ENCODE results near the gene COL9A2.
A peak's percentile ranks its signal among the peaks of the same experiment; 100 is the strongest.

The COL9A2 gene

GRCh38 chr1:40265298-40265697, 51.8 kb downstream of the COL9A2 start:
- no peak for DNase-seq (ENCODE audit: extremely low read depth, insufficient read length)
- Histone ChIP-seq H3K27me3 (replicated peaks; ENCODE audit: control insufficient read depth, insufficient read depth, low read length) (no peaks in the 10 kb centered on the region), H3K36me3 (ENCODE audit: control insufficient read depth, insufficient read depth, low read length) (peaks cover 8% of the 10 kb centered on the region), H3K4me3 (replicated peaks; ENCODE audit: low read depth, low read length) (no peak overlapping the region)
- TF ChIP-seq CTCF (IDR thresholded peaks at IDR 0.05; ENCODE audit: insufficient read depth, low read length, poor library complexity, severe bottlenecking), result no peak

GRCh38 chr1:40264354-40264781, 52.7 kb downstream of the COL9A2 start:
- no peak overlapping the region for H3K4me3 ChIP-seq (replicated peaks; ENCODE audit: low read depth, low read length)
- TF ChIP-seq CTCF (IDR thresholded peaks at IDR 0.05; ENCODE audit: insufficient read depth, low read length, poor library complexity, severe bottlenecking), result no peak
- no peak for DNase-seq (ENCODE audit: extremely low read depth, insufficient read length)
- no peaks in the 10 kb centered on the region for H3K27me3 ChIP-seq (replicated peaks; ENCODE audit: control insufficient read depth, insufficient read depth, low read length)
- peaks cover 8% of the 10 kb centered on the region for H3K36me3 ChIP-seq (ENCODE audit: control insufficient read depth, insufficient read depth, low read length)

DNA sequence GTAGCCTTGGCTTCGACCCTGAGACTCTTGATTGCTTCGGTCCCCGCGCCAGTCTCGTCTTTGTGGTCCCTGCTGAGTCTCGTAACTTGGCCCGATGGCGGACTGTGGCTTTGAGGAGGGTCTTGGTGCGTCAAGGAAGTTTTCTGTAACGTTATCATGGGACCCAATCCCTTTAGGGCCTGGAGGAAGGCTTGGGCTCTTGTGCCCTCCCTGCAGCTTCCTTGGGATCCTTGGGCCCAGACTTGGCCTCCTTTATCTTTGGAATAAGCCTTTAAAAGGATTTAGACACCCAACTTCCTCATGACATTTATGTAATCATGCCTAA, 58.7 kb downstream of the COL9A2 start:
- H3K4me3 ChIP-seq (replicated peaks; ENCODE audit: low read depth, low read length), result peak overlapping the region; percentile 98
- DNase-seq (ENCODE audit: extremely low read depth, insufficient read length), result no peak
- no peaks in the 10 kb centered on the region for H3K27me3 ChIP-seq (replicated peaks; ENCODE audit: control insufficient read depth, insufficient read depth, low read length)
- H3K36me3 ChIP-seq (ENCODE audit: control insufficient read depth, insufficient read depth, low read length), result peaks cover 8% of the 10 kb centered on the region
- no peak for TF ChIP-seq CTCF (IDR thresholded peaks at IDR 0.05; ENCODE audit: insufficient read depth, low read length, poor library complexity, severe bottlenecking)

DNA sequence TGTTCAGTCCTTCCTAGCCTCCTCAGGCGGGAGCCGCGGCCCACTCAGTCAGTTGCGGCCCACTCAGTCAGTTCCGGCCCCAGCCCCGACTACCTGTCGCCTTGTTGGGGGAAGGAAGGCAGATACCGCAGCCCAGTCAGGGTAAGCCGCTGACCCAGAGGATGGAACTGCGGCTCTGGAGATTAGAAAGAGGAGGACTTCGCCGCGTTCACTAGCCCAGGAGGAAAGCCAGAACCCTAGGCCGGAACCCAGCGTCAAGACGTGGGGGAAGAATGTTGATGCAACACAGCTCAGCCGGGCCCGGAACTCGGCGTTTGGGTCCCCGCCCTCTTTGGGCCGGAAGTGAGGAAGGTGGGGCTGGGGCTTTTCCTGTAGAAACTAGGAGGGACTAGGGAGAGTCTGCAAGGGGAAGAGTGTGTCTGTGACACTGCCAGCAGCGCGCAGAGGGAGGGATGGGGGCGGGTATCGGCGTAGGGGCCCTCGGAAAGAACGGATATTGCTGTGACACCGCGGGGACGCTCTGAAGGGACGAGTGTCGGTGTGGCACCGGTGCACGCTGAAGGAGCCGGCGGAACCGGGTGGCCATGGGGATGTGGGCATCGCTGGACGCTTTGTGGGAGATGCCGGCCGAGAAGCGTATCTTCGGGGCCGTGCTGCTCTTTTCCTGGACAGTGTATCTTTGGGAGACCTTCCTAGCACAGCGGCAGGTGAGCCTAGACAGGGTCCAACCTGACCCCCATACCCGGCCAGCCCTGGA, 59.2 kb downstream of the COL9A2 start, which contains the start of gene ZMPSTE24:
Gene ZMPSTE24 (plus strand): TSS at position 549 of the 757 bp plus-strand sequence. CDS start 36 bp downstream, at position 585.
- Histone ChIP-seq H3K4me3 (replicated peaks; ENCODE audit: low read depth, low read length) (peak within 1 kb of the TSS; percentile 98), H3K36me3 (ENCODE audit: control insufficient read depth, insufficient read depth, low read length) (peaks cover 8% of the 10 kb centered on the region), H3K27me3 (replicated peaks; ENCODE audit: control insufficient read depth, insufficient read depth, low read length) (no peaks in the 10 kb centered on the region)
- peak; percentile 95 for DNase-seq (ENCODE audit: extremely low read depth, insufficient read length)
- TF ChIP-seq CTCF (IDR thresholded peaks at IDR 0.05; ENCODE audit: insufficient read depth, low read length, poor library complexity, severe bottlenecking), result no peak

DNA sequence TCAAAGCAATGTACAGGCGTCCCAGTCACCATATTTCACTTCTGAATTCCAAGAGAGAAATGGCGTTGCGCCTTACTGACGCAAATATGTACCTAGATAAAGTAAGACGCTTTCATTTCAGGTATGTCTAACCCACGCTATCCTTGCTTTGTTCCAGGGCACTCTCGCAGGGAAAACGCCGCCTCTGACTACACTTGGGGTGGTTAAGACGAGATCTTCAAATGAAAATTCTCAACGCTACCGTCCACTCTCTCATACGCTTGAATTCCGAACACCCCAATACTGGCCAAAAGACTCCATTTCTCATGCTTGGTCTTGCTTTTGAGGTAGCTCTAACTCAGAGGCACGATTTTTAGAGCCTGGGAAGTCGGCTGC, 59.8 kb downstream of the COL9A2 start:
- no peak for TF ChIP-seq CTCF (IDR thresholded peaks at IDR 0.05; ENCODE audit: insufficient read depth, low read length, poor library complexity, severe bottlenecking)
- peak overlapping the region; percentile 98 for H3K4me3 ChIP-seq (replicated peaks; ENCODE audit: low read depth, low read length)
- H3K36me3 ChIP-seq (ENCODE audit: control insufficient read depth, insufficient read depth, low read length), result peaks cover 6% of the 10 kb centered on the region
- no peak for DNase-seq (ENCODE audit: extremely low read depth, insufficient read length)
- no peaks in the 10 kb centered on the region for H3K27me3 ChIP-seq (replicated peaks; ENCODE audit: control insufficient read depth, insufficient read depth, low read length)
